ENCODE measurements around the gene SPATC1L. TPM values are rescaled to one million over a fixed set of nuclear protein-coding genes. Genes with fewer than 3 reads are reported as not detected.

The SPATC1L gene
- total RNA-seq, 1 donor from 2014 or later: 12.3 TPM

GRCh38 chr21:46161633-46162592 lies 22.3 kb downstream of the SPATC1L start:
- DNase-seq (ENCODE audit: low spot score): peak; percentile 27

GRCh38 chr21:46160907-46161632 lies 23.2 kb downstream of the SPATC1L start:
- no peak for DNase-seq (ENCODE audit: low spot score)

GRCh38 chr21:46160657-46160906 lies 23.7 kb downstream of the SPATC1L start:
- peak; percentile 40 for DNase-seq (ENCODE audit: low spot score)

GRCh38 chr21:46159841-46160656 lies 24.2 kb downstream of the SPATC1L start:
- no peak for DNase-seq (ENCODE audit: low spot score)

- no peak for DNase-seq (ENCODE audit: low spot score)
Observed at GRCh38 chr21:46159390-46159789, 24.9 kb downstream of the SPATC1L start.

- no peak for DNase-seq (ENCODE audit: low spot score)
Observed at GRCh38 chr21:46158666-46159300, 25.5 kb downstream of the SPATC1L start.

- DNase-seq (ENCODE audit: low spot score): no peak
Observed at GRCh38 chr21:46157987-46158451, 26.2 kb downstream of the SPATC1L start.

GRCh38 chr21:46157396-46157986 lies 26.8 kb downstream of the SPATC1L start:
- no peak for DNase-seq (ENCODE audit: low spot score)

- no peak for DNase-seq (ENCODE audit: low spot score)
Observed at GRCh38 chr21:46156678-46157077, 27.6 kb downstream of the SPATC1L start.

- no peak for DNase-seq (ENCODE audit: low spot score)
Observed at GRCh38 chr21:46156378-46156645, 27.9 kb downstream of the SPATC1L start.

GRCh38 chr21:46155514-46156377 lies 28.5 kb downstream of the SPATC1L start, which contains the start of gene FTCD:
Gene FTCD, minus strand, starts transcription at chr21:46155579. Its CDS starts 56 bp downstream, at chr21:46155523.
- peak; percentile 41 for DNase-seq (ENCODE audit: low spot score)

GRCh38 chr21:46154955-46155513 lies 29.2 kb downstream of the SPATC1L start:
- DNase-seq (ENCODE audit: low spot score): no peak

GRCh38 chr21:46154155-46154954 lies 29.9 kb downstream of the SPATC1L start:
- DNase-seq (ENCODE audit: low spot score): peak; percentile 40

GRCh38 chr21:46153247-46154154 lies 30.8 kb downstream of the SPATC1L start:
- peak; percentile 61 for DNase-seq (ENCODE audit: low spot score)

- DNase-seq (ENCODE audit: low spot score): peak; percentile 42
Observed at GRCh38 chr21:46152927-46153246, 31.4 kb downstream of the SPATC1L start.

- DNase-seq (ENCODE audit: low spot score): no peak
Observed at GRCh38 chr21:46151989-46152926, 32.0 kb downstream of the SPATC1L start.

Data from ureter (tissue), 1 donor.